OCI-LY1 (cell line): ENCODE measurements around the gene WFDC9.

Source experiments
- H2AFZ ChIP-seq: fragments of 200-600 bp; sonication (generic), shearing (Covaris generic); 2 replicates; pipeline ENCODE4 v1.6.0; 2014; ENCODE audit warnings: antibody characterized with exemption, mild to moderate bottlenecking, low read length
- H3F3A ChIP-seq: fragments of 200-600 bp; sonication (generic), shearing (Covaris generic); 2 replicates; pipeline ENCODE4 v1.6.0; 2014; ENCODE audit warnings: mild to moderate bottlenecking, antibody characterized with exemption, low read length, moderate library complexity; ENCODE audit not compliant: insufficient read depth
- H3K27ac ChIP-seq: fragments of 200-600 bp; sonication (generic); 2 replicates; pipeline ENCODE4 v1.5.1; 2014; ENCODE audit warnings: low read length, mixed run types, mild to moderate bottlenecking, low read depth; ENCODE audit not compliant: poor library complexity, severe bottlenecking
- H3K27me3 ChIP-seq: fragments of 200-600 bp; sonication (generic); 2 replicates; pipeline ENCODE4 v1.6.0; 2014; ENCODE audit warnings: antibody characterized with exemption, mild to moderate bottlenecking, low read length, moderate library complexity; ENCODE audit not compliant: insufficient read depth
- H3K36me3 ChIP-seq: fragments of 200-600 bp; sonication (generic); 2 replicates; pipeline ENCODE4 v1.6.1; 2014; ENCODE audit warnings: mild to moderate bottlenecking, antibody characterized with exemption, low read length, moderate library complexity, mixed read lengths; ENCODE audit not compliant: insufficient read depth
- H3K4me1 ChIP-seq: fragments of 200-600 bp; sonication (generic); 2 replicates; pipeline ENCODE4 v1.5.1; 2014; ENCODE audit warnings: mild to moderate bottlenecking, low read length, moderate library complexity; ENCODE audit not compliant: insufficient read depth, severe bottlenecking
- H3K4me2 ChIP-seq: fragments of 200-600 bp; sonication (generic), shearing (Covaris generic); 2 replicates; pipeline ENCODE4 v1.6.1; 2014; ENCODE audit warnings: low read length
- H3K4me3 ChIP-seq: fragments of 200-600 bp; sonication (generic); 2 replicates; pipeline ENCODE4 v1.5.1; 2014; ENCODE audit warnings: low read length, low read depth, mild to moderate bottlenecking, mixed read lengths; ENCODE audit not compliant: poor library complexity, severe bottlenecking
- H3K79me2 ChIP-seq: fragments of 200-600 bp; shearing (Covaris generic); 2 replicates; pipeline ENCODE4 v1.6.1; 2016; ENCODE audit warnings: mixed run types, low read length, mixed read lengths; ENCODE audit not compliant: insufficient read depth
- H3K9ac ChIP-seq: fragments of 200-600 bp; sonication (generic), shearing (Covaris generic); 2 replicates; pipeline ENCODE4 v1.6.1; 2014; ENCODE audit warnings: mild to moderate bottlenecking, low read length, mixed read lengths
- H3K9me2 ChIP-seq: fragments of 200-600 bp; sonication (generic), shearing (Covaris generic); 2 replicates; pipeline ENCODE4 v1.6.1; 2014; ENCODE audit warnings: low read depth, mild to moderate bottlenecking, low read length, mixed read lengths
- H3K9me3 ChIP-seq: fragments of 200-600 bp; shearing (Covaris generic); 2 replicates; pipeline ENCODE4 v1.6.1; 2014; ENCODE audit warnings: low read length, mixed read lengths
- H4K20me1 ChIP-seq: fragments of 200-600 bp; sonication (generic), shearing (Covaris generic); 2 replicates; pipeline ENCODE4 v1.6.0; 2016; ENCODE audit warnings: mild to moderate bottlenecking, low read length; ENCODE audit not compliant: insufficient read depth
- EZH2 ChIP-seq: fragments of 200-600 bp; sonication (generic), shearing (Covaris generic); IDR thresholded peaks from 2 replicates; pipeline ENCODE4 v1.8.0; 2017; ENCODE audit warnings: borderline replicate concordance, mixed run types, mild to moderate bottlenecking, antibody characterized with exemption, low read length, moderate library complexity, mixed read lengths
- TF ChIP-seq, protein P1 (sequence below): fragments of 200-600 bp; sonication (generic), shearing (Covaris generic); IDR thresholded peaks from 2 replicates; pipeline ENCODE4 v1.5.1; 2017; ENCODE audit warnings: mild to moderate bottlenecking, antibody characterized with exemption, low read length, moderate library complexity, mixed read lengths

WFDC9 gene

DNA sequence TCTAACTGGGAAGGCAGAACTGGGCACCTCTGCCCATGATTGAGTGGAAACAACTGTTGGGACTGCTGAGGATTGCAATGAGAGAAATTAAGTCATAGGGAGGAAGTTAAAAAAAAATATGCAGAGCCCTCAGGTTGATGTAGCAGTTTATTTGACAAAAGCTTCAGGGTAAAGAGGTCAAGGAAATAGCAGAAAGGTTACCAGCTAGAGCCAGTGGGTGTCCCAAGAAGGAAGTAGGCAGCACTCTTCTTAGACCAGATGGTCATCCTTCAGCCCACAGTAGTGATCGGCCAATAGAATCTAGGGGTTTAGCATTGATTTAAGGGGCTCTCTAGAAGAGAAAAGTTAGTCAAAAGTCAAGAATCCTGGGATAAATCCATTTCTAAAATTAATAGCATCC lies 23.3 kb downstream of the WFDC9 start:
- Histone ChIP-seq H3K9me3 (no peaks in the 10 kb centered on the region), H4K20me1 (no peaks in the 10 kb centered on the region), H3K4me3 (no peak overlapping the region), H3K36me3 (no peaks in the 10 kb centered on the region), H3K9me2 (no peaks in the 10 kb centered on the region), H2AFZ (no peak overlapping the region), H3K27me3 (no peaks in the 10 kb centered on the region), H3K4me2 (no peak overlapping the region), H3K79me2 (no peaks in the 10 kb centered on the region), H3K4me1 (no peaks in the 10 kb centered on the region), H3K9ac (no peak overlapping the region), H3K27ac (no peak overlapping the region), H3F3A (no peaks in the 10 kb centered on the region)
- TF ChIP-seq, protein P1, sequence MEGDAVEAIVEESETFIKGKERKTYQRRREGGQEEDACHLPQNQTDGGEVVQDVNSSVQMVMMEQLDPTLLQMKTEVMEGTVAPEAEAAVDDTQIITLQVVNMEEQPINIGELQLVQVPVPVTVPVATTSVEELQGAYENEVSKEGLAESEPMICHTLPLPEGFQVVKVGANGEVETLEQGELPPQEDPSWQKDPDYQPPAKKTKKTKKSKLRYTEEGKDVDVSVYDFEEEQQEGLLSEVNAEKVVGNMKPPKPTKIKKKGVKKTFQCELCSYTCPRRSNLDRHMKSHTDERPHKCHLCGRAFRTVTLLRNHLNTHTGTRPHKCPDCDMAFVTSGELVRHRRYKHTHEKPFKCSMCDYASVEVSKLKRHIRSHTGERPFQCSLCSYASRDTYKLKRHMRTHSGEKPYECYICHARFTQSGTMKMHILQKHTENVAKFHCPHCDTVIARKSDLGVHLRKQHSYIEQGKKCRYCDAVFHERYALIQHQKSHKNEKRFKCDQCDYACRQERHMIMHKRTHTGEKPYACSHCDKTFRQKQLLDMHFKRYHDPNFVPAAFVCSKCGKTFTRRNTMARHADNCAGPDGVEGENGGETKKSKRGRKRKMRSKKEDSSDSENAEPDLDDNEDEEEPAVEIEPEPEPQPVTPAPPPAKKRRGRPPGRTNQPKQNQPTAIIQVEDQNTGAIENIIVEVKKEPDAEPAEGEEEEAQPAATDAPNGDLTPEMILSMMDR, result no peak
- TF ChIP-seq EZH2, result no peak

DNA sequence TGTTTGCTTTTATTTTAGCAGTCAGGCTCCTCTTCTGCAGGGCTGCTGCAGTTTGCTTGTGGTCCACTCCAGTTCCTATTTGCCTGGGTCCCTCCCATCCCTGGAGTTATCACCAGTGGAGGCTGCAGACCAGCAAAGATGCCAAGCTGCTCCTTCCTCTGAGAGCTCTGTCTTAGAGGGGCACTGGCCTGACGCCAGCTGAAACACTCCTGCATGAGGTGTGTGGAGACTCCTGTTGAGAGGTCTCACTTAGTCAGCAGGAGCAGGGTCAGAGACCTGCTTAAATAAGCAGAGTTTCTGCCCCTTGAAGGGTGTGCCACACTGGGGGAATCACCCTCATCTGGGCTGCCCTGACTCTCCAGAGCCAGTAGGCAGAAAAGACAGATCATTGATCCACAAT lies 35.8 kb downstream of the WFDC9 start:
- H3K4me1 ChIP-seq, result no peaks in the 10 kb centered on the region
- no peak overlapping the region for H3K27ac ChIP-seq
- no peak overlapping the region for H2AFZ ChIP-seq
- TF ChIP-seq, protein P1, result no peak
- TF ChIP-seq EZH2, result no peak
- no peak overlapping the region for H3K4me2 ChIP-seq
- H3K9me3 ChIP-seq, result no peaks in the 10 kb centered on the region
- H3K9me2 ChIP-seq, result no peaks in the 10 kb centered on the region
- no peak overlapping the region for H3K4me3 ChIP-seq
- H3K36me3 ChIP-seq, result no peaks in the 10 kb centered on the region
- H3F3A ChIP-seq, result no peaks in the 10 kb centered on the region
- H4K20me1 ChIP-seq, result no peaks in the 10 kb centered on the region
- no peak overlapping the region for H3K9ac ChIP-seq
- H3K27me3 ChIP-seq, result no peaks in the 10 kb centered on the region; the same call in 1 of the 2 replicates
- H3K79me2 ChIP-seq, result no peaks in the 10 kb centered on the region

DNA sequence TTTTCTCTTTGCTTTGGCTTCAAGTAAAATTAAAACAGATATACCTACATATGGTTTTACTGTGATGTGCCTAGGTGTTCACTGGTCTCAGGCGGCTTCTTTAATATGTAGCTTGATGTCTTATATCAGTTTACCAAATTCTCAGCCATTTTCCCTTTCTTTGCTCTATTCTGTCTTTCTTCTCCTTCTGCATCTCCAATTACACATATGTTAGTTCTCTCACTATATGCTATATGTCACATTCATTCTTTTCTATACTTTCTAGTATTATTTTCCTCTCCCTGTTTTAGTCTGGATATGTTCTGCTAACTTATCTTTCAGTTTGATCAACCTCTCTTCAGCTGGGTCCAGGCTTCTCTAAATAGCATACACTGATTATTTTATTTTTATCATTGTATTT lies 37.6 kb downstream of the WFDC9 start:
- Histone ChIP-seq H3K4me3 (no peak overlapping the region), H3K4me1 (no peaks in the 10 kb centered on the region), H3K9me2 (no peaks in the 10 kb centered on the region), H3K27ac (no peak overlapping the region), H3K36me3 (no peaks in the 10 kb centered on the region), H4K20me1 (no peaks in the 10 kb centered on the region), H3F3A (no peaks in the 10 kb centered on the region), H3K4me2 (no peak overlapping the region), H3K27me3 (no peaks in the 10 kb centered on the region; the same call in 1 of the 2 replicates), H3K9me3 (no peaks in the 10 kb centered on the region), H3K79me2 (no peaks in the 10 kb centered on the region), H2AFZ (no peak overlapping the region), H3K9ac (no peak overlapping the region)
- TF ChIP-seq EZH2, result no peak
- TF ChIP-seq, protein P1, result no peak
